CD4-positive, alpha-beta T cell treated with Interleukin-17A for 4 hours (primary cell): ENCODE results near the gene GTPBP4.

ENCODE experiments used
- DNase-seq: peaks from one replicate; pipeline ENCODE4 v3.0.0-alpha.2; 2020; ENCODE audit warnings: mixed read lengths

The GTPBP4 gene

GRCh38 chr10:968546-969199 is 19.6 kb upstream of the GTPBP4 start:
- DNase-seq, result no peak

- DNase-seq, result no peak
These were observed 18.6 kb upstream of the GTPBP4 start for GRCh38 chr10:969473-970150.

- DNase-seq, result no peak
These were observed 17.7 kb upstream of the GTPBP4 start for GRCh38 chr10:970311-971149.

GRCh38 chr10:971150-971542 is 17.1 kb upstream of the GTPBP4 start:
- DNase-seq, result no peak

GRCh38 chr10:971613-972012 is 16.6 kb upstream of the GTPBP4 start:
- DNase-seq, result no peak

- DNase-seq, result no peak
These were observed 15.5 kb upstream of the GTPBP4 start for GRCh38 chr10:972763-973162.

GRCh38 chr10:974038-974784 is 14.0 kb upstream of the GTPBP4 start:
- DNase-seq, result no peak

GRCh38 chr10:974785-975074 is 13.5 kb upstream of the GTPBP4 start:
- no peak for DNase-seq

GRCh38 chr10:976316-976715 is 11.9 kb upstream of the GTPBP4 start:
- DNase-seq, result no peak

- DNase-seq, result no peak
These were observed 9.3 kb upstream of the GTPBP4 start for GRCh38 chr10:978826-979421.

GRCh38 chr10:980468-981093 is 7.7 kb upstream of the GTPBP4 start:
- no peak for DNase-seq

- no peak for DNase-seq
These were observed 4.8 kb upstream of the GTPBP4 start for GRCh38 chr10:983401-983800.

- DNase-seq, result no peak
These were observed 4.1 kb upstream of the GTPBP4 start for GRCh38 chr10:983971-984655.

- DNase-seq, result no peak
These were observed 2.9 kb upstream of the GTPBP4 start for GRCh38 chr10:985361-985760.

- no peak for DNase-seq
These were observed 2.0 kb upstream of the GTPBP4 start for GRCh38 chr10:986137-986825.

GRCh38 chr10:986881-987619 is 1.2 kb upstream of the GTPBP4 start:
- DNase-seq, result no peak

GRCh38 chr10:987620-987869 is 689 bp upstream of the GTPBP4 start:
- DNase-seq, result no peak

- DNase-seq, result no peak
These were observed 672 bp downstream of the GTPBP4 start for GRCh38 chr10:988667-989545.

GRCh38 chr10:990808-991207 is 2.6 kb downstream of the GTPBP4 start:
- no peak for DNase-seq

GRCh38 chr10:992467-992866 is 4.2 kb downstream of the GTPBP4 start:
- DNase-seq, result no peak
